Measurements from ENCODE around the gene WDR62.
"Not testable (repeated sequence)": the region's sequence is repeated elsewhere in the genome, so short reads cannot be mapped to it uniquely, and the experiment has no call there.

The WDR62 gene

DNA sequence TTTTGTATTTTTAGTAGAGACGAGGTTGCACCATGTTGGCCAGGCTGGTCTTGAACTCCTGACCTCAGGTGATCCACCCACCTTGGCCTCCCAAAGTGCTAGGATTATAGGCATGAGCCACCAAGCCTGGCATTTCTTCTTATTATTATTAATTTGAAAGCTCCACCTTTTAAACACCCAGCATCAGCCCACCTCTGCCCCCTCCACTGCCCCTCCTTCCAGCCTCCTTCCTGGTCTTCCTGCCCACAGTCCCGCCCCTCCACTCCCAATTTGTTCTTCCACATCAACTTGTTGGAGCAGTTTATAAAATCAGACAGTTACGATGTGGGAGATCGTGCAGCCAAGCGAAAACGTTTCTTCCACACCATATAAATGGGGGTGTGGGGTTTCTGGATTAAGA lies 14.2 kb upstream of the WDR62 start:
- DNase-seq: no peak

DNA sequence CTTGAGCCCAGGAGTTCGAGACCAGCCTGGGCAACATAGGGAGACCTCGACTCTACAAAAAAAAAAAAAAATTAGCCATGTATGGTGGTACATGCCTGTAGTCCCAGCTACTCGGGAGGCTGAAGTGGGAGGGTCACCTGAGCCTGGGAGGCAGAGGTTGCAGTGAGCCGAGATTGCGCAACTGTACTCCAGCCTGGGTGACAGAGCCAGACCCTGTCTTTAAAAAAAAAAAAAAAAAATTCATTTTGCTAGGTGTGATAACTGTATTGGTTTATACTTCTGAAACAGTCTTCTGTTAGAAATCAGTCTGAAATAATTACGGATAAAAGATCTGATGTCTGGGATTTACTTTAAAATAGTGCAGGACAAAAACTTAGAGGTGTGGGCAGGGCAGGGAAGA lies 13.6 kb upstream of the WDR62 start:
- not testable (repeated sequence) for DNase-seq

DNA sequence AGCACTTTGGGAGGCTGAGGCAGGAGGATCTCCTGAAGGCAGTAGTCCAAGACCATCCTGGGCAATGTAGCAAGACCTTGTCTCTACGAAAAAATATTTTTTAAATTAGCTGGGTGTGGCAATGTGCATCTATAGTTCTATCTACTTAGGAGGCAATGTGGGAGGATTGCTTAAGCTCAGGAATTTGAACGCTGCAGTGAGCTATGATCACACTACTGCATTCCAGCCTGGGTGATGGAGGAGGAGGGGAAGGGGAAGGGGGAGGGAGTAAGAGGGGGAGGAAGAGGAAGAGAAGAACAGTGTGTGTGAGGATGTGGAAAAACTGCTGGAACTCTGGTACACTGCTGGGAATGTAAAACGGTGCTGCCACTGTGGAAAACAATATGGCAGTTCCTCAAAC lies 12.9 kb upstream of the WDR62 start:
- no peak for DNase-seq

DNA sequence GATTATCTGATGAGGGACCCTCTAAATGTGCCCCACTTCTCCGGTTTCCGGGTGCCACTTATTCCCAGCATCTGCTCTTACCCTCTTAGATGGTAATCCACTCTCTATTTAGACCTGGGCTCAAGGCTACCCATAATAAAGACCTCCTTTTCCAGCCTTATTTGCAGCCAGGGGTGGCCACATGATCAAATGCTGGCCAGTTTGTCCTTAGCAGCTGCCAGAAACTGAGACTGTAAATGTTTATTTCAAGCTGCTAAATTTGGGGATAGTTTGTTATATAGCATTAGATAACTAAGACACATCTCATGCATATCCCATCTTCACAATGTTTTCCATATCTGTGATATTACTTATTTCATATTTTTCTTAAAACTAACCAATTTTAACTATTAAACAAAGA lies 10.7 kb upstream of the WDR62 start:
- DNase-seq: no peak

DNA sequence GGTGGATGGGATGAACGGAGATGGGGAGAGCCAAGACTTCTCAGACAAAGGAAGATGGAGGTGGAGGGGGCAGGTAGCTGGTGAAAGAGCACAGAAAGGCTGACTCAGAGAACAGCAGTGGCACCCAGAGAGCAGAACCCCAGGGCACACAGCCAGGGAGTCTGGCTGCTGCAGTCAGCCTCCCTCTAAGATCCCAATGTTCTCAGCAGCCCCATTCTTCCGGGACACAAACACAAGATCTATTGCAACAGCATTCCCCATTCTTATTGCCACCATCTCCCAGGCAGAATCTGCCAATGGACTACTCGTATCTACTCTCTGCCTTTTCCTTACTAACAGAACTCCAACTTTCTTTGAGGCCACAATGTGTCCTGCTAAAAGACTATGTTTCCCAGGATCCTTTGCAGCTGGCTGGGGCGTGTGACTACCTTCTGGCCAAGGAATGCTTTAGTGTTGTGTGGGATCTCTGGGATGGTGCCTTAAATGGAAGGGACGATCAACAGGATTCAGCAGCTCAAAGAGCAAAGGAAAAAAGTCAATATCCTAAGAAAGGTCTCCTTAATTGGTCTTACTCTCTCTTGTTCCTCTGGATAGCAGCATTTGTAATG lies 8.2 kb upstream of the WDR62 start:
- DNase-seq: no peak

DNA sequence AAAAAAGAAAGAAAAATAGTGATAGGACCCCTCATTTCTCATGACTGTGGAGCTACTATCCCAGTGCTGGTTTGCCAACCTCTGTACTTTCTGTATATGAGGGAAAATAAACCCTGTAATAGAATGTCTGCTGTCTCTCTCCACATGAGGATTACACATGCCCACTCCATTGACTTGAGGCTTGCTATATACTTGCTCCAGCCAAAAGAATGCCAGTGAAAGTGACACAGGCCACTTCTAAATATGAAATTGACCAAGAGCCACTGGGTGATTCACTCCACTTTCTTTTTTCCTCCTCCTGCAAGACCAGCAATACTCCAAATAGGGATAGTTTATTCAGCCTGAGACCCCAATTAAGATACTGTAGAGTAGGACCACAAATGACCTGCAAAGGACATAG lies 6.9 kb upstream of the WDR62 start:
- no peak for DNase-seq

DNA sequence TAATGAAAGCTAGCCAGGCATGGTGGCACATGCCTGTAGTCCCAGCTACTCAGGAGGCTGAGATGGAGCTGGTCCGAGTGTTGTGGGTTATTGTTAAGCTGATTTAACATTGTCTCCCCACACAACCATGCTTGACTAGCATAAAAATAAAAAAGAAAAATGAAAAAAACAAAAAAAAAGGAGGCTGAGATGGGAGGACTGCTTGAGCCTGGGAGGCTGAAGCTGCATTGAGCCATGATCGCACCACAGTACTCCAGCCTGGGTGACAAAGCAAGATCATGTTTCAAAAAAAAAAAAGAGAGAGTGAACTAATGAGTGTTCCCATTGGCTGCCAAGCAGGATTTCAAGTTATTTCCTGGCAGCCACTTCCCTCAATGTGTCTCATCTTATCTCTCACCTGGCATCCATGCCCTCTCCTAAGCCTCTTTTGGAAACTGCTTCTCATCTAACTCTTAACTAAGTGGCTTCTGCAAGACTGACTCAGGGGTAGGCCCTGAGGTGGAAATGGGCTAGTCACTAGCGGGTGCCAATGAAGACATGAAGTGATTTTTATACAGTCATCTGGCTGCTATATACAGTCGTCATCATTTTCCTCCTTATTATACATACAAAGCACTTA lies 5.5 kb upstream of the WDR62 start:
- no peak for DNase-seq

DNA sequence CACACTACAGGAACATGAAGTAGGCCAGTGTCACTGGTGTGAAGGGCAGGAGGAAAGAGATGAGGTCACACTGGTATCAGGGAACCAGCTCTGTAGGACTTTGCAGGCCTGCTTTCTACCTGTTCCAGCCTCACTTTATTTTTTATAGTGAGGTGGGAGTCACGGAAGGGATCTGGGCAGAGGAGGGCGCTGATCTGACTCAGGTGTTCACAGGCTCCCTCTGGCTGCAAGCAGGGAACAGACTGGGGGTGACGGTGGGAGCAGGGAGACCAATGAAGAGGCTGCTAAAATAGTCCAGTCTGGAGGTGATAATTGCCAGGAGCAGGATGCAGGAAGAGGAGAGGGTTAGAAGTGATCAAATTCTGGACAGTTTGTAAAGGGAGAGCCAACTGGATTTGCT lies 3.5 kb upstream of the WDR62 start:
- DNase-seq: no peak

DNA sequence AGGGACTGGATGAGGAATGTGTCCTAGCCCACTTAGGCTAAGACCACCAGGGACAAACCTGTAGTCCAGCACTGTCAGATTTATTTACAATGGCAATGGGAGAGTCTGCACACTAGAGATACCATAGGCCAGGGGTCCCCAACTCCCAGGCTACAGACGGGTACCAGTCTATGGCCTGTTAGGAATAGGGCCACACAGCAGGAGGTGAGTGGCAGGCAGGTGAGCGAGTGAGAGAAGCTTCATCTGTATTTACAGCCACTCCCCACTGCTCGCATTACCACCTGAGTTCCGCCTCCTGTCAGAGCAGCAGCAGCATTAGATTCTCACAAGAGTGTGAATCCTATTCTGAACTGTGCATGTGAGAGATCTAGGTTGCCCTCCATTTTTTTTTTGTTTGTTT lies 3.1 kb upstream of the WDR62 start:
- DNase-seq: no peak

DNA sequence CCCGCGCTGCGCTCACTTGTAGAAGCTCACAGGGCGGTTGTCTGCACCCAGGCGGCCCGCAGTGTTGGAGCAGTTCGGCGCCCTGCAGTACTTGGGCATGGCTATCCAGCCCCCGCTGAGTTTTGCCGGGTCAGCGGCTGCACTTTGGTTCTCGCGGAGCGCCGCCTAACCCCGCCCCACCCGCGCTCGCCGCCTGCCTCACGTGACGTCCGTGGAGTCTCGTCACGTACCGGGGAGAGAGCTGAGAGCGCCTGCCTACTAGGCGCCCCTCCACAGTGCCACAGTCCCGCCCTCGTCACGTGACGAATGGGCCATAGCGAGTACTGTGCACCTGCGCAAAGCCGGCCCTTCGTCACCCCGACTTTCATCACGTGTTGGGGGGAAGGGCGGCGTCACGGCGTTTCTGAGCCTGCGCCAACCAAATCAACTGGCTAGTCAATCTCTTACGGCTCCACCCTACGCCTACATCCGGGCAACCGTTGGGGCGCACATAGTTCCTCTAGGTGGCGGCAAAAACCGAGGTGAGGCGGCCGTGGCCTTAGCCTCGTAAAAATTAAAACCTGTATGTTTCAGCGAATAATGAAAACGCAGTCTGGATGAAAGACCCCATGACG lies 471 bp upstream of the WDR62 start, which contains the start of gene THAP8:
THAP8 (minus strand) TSS at position 167 of the 614 bp plus-strand sequence; CDS start at position 99, 68 bp downstream.
- DNase-seq: peak; percentile 100

DNA sequence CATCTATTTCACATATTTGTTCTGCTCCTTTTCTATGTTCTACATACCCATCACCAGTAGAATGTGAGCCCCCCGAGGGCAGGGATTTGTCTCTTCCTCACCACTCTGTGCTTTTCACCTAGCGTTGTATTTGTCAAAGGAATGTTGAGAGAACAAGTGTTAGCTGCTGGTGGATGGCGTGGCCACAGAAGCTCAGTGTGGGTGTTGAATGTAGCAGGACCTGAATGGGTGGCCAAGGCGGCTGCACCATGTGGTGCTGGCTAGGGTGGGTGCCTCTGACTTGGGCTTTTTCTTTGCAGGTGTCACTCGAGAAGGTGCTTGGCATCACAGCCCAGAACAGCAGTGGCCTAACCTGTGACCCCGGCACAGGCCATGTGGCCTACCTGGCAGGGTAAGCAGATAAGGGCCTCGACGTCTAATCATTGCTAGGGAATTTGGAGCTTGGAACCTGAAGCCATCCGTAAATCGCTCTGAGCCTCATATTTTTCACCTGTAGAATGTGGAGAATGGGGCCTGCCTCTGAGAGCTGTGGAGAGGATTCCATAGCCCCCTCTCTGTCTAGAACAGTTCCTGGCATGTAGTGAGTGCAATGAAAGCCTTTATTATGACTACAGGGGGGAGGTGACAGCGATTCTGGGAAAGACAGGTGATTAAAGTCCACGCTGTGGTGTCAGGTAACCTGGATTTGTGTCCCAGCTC lies 3.9 kb downstream of the WDR62 start:
- DNase-seq: no peak

DNA sequence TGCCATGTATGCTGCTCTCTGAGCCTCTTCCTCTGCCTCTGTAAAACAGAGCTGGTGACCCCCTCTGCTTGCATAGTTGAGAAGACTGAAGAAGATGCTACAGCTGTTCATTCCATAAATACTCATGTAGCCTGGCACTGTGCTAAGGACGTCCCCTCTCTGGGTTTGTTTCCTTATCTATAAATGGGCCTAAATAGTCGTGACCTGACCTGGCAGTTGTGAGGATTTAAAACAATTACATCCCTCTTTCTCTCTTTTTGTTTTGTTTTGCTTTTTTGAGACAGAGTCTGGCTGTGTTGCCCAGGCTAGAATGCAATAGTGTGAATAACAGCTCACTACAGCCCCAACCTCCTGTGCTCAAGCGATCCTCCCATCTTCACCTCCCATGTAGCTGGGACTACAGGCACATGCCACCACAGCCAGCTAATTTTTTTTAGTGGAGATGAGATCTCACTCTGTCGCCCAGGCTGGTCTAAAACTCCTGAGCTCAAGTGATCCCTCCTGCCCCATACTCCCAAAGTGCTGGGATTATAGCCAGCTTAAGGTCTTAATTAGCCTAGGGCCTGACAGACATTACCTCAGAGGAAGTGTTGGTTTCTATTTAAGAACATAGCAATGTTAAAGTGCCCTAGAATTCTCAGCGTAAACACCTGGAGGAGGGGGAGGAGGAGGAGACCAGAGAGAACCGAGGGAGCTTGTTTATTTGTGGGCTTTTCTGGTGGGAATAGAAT lies 4.6 kb downstream of the WDR62 start:
- DNase-seq: no peak

DNA sequence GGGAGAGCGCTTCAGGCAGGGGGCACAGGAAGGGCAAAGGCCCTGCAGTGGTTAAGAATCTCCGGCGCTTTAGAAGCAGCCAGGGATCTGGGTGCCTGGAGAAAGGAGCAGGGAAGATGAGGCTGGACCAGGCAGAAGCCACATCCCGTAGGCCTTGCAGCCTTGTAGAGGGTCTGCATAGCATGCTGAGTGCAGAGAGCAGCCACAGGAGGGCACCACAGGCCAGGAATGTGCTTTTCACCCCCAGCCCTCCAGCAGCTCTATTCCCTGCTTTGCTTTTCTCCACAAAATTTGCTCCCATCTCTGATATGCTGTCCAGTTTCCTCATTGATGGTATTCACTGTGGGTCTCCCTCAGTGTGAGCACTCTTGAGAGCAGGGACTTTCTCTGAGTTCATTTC lies 5.7 kb downstream of the WDR62 start:
- peak in 1 of 2 donors; percentile 20 for DNase-seq

DNA sequence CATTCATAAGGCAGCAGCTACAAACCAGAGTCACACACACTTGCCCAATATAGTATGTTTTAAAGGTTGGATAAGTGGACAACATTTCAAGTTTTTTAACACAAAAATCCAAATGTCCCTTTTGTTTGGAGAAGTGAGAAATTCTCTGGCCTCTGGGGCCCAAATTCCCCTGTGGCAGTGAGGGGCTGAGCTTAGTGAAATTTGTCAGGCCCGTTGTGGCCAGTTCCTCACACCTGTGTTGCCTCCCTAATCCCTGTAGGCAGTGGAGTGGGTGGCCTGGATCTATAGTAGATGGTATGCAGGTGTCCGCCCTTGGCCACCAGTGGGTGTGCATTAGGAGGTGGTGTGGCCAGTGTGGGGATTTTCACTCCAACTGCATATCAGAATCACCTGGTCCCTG lies 6.7 kb downstream of the WDR62 start:
- no peak for DNase-seq

DNA sequence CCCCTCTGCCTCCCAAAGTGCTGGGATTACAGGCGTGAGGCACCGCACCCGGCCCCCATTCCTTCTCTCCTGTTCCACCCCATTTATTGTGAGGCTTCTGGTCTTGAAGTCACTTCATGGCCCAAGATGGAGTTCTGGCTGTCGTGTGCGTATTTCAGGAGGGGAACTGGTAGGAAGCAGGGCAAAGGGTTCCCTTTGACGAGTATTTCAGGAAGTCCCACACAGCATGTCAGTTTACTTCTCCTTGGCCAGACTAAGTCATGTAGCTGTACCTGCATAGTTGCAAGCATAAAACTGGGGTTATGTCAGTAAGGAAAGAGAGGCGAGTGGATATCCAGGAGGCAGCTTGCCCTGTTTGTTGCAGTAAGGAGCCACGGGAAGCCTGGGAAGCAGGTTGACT lies 10.1 kb downstream of the WDR62 start:
- no peak for DNase-seq

DNA sequence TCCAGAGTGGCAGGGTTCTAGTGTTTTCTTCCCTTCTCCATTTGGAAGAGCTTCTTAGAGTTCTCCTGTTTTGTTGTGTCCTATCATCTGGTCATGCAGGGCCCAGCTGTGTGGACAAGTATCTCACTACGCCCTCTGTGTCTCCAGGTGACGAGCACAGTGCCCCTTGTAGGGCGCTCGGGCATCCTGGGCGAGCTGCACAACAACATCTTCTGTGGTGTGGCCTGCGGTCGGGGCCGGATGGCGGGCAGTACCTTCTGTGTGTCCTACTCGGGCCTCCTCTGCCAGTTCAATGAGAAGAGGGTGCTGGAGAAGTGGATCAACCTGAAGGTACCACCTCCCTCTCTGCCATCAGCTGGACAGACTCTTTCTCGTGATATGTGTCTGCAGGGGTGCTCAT lies 13.0 kb downstream of the WDR62 start:
- no peak for DNase-seq

DNA sequence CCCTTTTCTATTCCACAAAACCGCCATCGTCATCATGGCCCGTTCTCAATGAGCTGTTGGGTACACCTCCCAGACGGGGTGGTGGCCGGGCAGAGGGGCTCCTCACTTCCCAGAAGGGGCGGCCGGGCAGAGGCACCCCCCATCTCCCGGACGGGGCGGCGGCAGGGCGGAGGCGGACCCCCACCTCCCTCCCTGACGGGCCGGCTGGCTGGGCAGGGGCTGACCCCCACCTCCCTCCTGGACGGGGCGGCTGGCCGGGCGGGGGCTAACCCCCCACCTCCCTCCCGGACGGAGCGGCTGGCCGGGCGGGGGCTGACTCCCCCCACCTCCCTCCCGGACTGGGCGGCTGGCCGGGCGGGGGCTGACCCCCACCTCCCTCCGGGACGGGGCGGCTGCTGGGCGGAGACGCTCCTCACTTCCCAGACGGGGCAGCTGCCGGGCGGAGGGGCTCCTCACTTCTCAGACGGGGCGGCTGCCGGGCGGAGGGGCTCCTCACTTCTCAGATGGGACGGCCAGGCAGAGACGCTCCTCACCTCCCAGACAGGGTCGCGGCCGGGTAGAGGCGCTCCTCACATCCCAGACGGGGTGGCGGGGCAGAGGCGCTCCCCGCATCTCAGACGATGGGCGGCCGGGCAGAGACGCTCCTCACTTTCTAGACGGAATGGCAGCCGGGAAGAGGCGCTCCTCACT lies 14.3 kb downstream of the WDR62 start:
- not testable (repeated sequence) for DNase-seq

DNA sequence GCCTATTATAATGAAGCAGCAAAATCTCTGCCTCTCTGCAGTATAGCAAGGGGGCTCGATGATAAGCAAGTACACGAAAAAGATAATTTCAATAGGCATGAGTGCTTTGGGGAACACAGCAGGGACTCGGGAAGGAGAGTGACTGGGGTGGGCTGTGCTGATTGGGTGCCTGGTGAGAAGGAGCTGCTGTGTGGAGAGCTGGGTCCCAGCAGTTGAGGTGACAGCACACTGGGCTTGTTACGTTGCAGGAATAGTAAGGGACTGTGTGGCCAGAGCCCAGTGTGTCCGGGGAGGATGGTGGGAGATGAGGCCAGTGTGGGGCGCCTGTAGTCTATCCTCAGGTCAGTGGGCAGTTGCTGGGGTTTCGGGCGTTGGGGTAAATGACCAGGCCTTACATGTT lies 17.4 kb downstream of the WDR62 start:
- no peak for DNase-seq

DNA sequence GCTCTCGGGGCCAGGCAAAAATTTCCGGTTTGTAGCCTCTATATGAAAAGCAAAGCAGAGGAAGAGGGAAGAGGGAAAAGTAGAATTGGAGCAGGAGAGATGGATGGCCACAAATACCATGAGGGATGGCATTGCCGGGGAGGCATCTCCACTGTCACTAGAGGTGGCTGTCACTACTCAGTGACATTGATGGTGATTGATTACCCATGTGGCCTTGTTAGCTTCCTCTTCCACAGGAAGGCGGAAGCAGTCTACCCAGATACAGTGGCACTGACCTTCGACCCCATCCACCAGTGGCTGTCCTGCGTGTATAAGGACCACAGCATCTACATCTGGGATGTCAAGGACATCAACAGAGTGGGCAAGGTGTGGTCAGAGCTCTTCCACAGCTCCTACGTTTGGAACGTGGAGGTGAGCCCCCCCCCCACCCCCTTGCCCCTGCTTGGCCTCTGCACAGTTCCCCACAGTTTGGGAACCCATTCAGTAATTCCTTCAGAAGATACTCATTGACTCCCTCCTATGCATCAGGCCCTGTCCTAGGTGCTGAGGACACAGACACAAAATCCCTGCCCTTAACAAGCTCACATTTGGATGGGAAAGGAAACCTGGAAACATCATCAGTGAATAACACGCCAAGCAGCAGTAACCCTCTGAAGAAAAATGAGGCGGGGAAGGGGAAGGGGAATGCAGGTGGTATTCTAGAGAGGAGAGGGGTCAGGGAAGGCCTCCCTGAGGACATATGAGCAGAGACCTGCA lies 18.6 kb downstream of the WDR62 start:
- DNase-seq: no peak

DNA sequence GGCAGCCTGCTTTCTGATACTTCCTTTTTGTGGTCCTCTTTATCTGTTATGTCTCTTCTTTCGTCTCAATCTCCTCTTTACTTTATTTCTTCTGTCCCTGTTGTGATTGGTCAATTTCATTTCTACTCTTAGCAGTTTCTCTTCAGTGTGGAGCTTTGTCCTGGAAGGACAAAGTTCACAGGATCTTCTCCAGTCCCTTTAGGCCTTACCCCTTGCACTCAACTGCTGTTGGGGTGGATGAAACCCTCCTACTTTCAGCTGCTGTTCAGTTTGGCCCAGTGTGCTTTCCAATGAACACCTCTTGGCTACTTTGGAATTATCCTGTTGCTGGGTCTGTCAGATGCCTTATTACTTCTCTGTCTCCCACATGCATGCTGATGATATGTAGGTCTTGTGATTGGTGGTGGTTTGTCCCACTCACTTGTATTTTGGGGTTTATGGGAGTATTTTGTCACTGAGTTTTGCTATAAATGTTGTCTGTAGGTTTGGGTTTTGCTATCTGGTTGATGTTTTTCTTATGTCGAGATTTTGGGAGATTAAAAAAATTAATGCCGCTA lies 24.8 kb downstream of the WDR62 start:
- no peak for DNase-seq

DNA sequence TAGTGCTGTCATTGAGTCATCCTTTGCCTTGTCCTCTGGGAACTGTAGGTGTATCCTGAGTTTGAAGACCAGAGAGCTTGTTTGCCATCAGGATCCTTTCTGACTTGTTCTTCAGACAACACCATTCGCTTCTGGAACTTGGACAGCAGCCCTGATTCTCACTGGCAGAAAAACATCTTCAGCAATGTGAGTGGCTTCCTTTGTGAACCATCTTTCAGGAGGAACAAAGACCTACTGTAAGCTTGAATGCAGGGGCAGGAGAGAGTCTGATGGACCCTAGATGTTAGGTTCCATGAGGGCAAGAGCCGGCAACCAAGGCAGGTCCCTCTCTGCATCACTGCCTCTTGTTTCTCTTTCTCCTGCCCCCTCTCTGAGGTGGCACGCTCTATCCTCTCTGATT lies 26.7 kb downstream of the WDR62 start:
- DNase-seq: no peak

DNA sequence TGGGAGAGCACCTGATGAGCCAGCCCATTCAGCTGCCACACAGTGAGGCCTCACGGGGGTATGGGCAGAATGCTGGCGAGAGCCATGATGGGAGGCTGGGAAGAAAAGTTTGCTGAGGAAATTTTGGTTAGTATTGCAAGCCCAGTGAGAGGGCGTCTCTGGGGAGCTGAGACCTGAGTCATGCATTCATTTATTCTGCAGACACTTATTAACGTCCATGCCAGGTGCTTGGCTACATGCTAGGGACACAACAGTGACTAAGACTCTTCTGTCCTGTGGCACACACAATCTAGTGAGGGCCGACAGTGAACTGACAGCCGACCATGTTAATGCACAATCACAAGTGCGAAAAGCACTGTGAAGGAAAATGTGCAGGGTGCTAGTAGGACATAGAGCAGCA lies 27.2 kb downstream of the WDR62 start:
- DNase-seq: no peak
